ENCODE measurements around the gene ESRRA. TPM values are rescaled to one million over a fixed set of nuclear protein-coding genes. Genes with fewer than 3 reads are reported as not detected.

The ESRRA gene
- polyA plus RNA-seq, 1 donor (not counting 4 experiments of a cell fraction or from before 2014, with no cell fraction given): 20.8 TPM

DNA sequence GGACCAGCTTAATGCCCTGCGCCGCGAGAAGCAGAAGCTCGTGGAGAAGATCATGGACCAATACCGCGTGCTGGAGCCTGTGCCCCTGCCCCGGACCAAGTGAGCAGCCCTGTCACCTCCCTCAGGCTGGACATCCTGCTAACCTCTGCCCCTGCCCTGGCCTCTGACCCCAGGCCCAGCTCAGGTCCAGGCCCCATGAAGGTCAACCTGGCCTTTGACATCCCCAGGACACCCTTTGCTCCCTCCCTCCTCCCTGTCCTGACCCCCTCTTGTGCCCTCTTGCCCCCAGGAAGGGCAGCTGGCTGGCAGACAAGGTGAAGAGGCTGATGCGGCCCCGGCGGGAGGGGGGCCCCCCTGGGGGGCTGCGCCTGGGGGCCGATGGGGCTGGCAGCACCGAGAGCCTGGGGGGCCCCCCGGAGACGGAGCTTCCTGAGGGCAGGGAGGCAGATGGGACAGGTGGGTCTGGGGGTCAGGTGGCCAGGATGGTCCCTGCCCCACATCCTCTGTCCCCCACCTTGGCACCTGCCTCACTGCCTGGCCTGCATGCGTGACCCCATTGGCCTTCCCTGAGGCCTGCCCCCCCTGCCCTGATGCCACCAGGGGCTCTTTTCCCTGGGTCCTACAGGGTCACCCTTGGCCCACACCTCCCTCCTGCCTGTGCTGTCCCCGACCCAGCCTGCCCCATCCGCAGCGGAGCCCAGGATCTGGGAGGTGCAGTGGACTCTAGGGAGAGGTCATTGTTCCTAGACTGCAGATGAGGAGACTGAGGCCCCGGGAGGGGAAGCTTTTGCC, 48.6 kb downstream of the ESRRA start:
- H3K4me2 ChIP-seq (ENCODE audit: control insufficient read depth, extremely low read depth, insufficient read depth, low read depth, low read length): no peak overlapping the region
- H3K4me3 ChIP-seq (ENCODE audit: control insufficient read depth in 2 of 3, extremely low read depth in 1 of 3, insufficient read depth in 2 of 3, low read depth in 1 of 3, low read length in 3 of 3): no peak overlapping the region
- no peaks in the 10 kb centered on the region for H3K27me3 ChIP-seq (ENCODE audit: control insufficient read depth, extremely low read depth, insufficient read depth, low read length)
- peaks cover 3% of the 10 kb centered on the region for H3K9me1 ChIP-seq (ENCODE audit: control insufficient read depth, extremely low read depth, insufficient read depth, low read length)
- no peaks in the 10 kb centered on the region for H3K36me3 ChIP-seq (ENCODE audit: control insufficient read depth in 2 of 2, extremely low read depth in 1 of 2, insufficient read depth in 2 of 2, low read length in 2 of 2)
- no peak overlapping the region for H3K27ac ChIP-seq (ENCODE audit: control insufficient read depth, insufficient read depth, low read length)
- H3K9ac ChIP-seq (ENCODE audit: control insufficient read depth, extremely low read depth, insufficient read depth, low read length): no peak overlapping the region
- H4K20me1 ChIP-seq (ENCODE audit: control insufficient read depth, extremely low read depth, insufficient read depth, low read length): no peaks in the 10 kb centered on the region
- H3K9me3 ChIP-seq (ENCODE audit: control insufficient read depth, low read depth, low read length): no peaks in the 10 kb centered on the region
- dilution Hi-C loops (cut with MboI; ENCODE audit: extremely low pct_ligation_motif_present, low sequenced_read_pairs): no loop called here
- DNase-seq (ENCODE audit: low read depth, low spot score) (no peak), FAIRE-seq (no peak)
- TF ChIP-seq EZH2 (IDR thresholded peaks at IDR 0.05; ENCODE audit: low read length): no peak
- no peaks in the 10 kb centered on the region for H3K79me2 ChIP-seq (ENCODE audit: control insufficient read depth, insufficient read depth, low read length)
- no peak overlapping the region for H2AFZ ChIP-seq (ENCODE audit: control insufficient read depth, low read length)
- H3K4me1 ChIP-seq (ENCODE audit: control insufficient read depth, extremely low read depth, insufficient read depth, low read length): peaks cover 34% of the 10 kb centered on the region

DNA sequence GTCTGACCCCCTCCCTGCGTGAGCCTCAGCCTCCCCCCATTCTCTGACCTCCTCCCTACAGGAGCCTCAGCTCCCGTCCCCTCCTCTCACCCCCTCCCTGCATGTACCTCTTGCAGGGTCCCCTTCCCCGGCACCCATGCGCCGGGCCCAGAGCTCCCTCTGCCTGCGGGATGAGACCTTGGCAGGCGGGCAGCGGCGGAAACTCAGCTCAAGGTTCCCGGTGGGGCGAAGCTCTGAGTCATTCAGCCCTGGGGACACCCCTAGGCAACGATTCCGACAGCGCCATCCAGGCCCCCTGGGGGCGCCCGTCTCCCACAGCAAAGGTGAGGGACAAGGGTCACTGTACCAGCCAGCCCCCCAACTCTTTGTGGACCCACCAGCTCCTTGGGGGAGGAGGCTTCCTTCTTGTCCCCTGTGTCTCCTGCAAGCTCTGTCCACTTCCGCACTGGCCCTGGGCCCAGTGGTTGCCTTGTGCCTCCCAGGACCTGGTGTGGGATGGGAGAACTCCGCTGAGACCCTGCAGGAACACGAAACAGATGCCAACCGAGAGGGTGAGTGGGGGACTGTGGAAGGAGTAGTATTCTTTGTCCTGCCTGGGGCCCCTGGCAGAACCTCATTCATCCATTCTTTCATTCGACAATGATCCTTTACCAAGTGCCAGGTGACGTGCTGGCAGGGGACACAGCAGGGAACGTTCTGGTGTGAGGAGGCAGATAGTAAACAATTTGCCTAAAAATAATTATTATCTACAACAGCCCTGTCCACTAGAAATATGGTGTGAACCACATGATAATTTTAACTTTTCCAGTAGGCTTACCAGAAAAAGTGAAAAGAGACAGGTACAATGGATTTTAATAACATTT, 50.0 kb downstream of the ESRRA start:
- TF ChIP-seq, protein P1, sequence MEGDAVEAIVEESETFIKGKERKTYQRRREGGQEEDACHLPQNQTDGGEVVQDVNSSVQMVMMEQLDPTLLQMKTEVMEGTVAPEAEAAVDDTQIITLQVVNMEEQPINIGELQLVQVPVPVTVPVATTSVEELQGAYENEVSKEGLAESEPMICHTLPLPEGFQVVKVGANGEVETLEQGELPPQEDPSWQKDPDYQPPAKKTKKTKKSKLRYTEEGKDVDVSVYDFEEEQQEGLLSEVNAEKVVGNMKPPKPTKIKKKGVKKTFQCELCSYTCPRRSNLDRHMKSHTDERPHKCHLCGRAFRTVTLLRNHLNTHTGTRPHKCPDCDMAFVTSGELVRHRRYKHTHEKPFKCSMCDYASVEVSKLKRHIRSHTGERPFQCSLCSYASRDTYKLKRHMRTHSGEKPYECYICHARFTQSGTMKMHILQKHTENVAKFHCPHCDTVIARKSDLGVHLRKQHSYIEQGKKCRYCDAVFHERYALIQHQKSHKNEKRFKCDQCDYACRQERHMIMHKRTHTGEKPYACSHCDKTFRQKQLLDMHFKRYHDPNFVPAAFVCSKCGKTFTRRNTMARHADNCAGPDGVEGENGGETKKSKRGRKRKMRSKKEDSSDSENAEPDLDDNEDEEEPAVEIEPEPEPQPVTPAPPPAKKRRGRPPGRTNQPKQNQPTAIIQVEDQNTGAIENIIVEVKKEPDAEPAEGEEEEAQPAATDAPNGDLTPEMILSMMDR (optimal IDR thresholded peaks at IDR 0.05 in 1 of 3, IDR thresholded peaks at IDR 0.05 in 1 of 3, conservative IDR thresholded peaks at IDR 0.05 in 1 of 3; ENCODE audit: extremely low read depth in 1 of 3, insufficient read depth in 2 of 3, low read length in 3 of 3): peak in 2 of 3 experiments; percentile 74 to 89
- no peak for TF ChIP-seq EZH2 (IDR thresholded peaks at IDR 0.05; ENCODE audit: low read length)
- H4K20me1 ChIP-seq (ENCODE audit: control insufficient read depth, extremely low read depth, insufficient read depth, low read length): peaks cover 2% of the 10 kb centered on the region
- H3K9me1 ChIP-seq (ENCODE audit: control insufficient read depth, extremely low read depth, insufficient read depth, low read length): peaks cover 3% of the 10 kb centered on the region
- no peak overlapping the region for H3K4me3 ChIP-seq (ENCODE audit: control insufficient read depth in 2 of 3, extremely low read depth in 1 of 3, insufficient read depth in 2 of 3, low read depth in 1 of 3, low read length in 3 of 3)
- H3K9me3 ChIP-seq (ENCODE audit: control insufficient read depth, low read depth, low read length): no peaks in the 10 kb centered on the region
- dilution Hi-C loops (cut with MboI; ENCODE audit: extremely low pct_ligation_motif_present, low sequenced_read_pairs): no loop called here
- H2AFZ ChIP-seq (ENCODE audit: control insufficient read depth, low read length): peak overlapping the region; percentile 9
- peaks cover under 1 to 3% of the 10 kb centered on the region in 2 experiments for H3K36me3 ChIP-seq (ENCODE audit: control insufficient read depth in 2 of 2, extremely low read depth in 1 of 2, insufficient read depth in 2 of 2, low read length in 2 of 2)
- no peaks in the 10 kb centered on the region for H3K27me3 ChIP-seq (ENCODE audit: control insufficient read depth, extremely low read depth, insufficient read depth, low read length)
- H3K9ac ChIP-seq (ENCODE audit: control insufficient read depth, extremely low read depth, insufficient read depth, low read length): peak overlapping the region; percentile 11
- FAIRE-seq: peak; percentile 67
- no peak for DNase-seq (ENCODE audit: low read depth, low spot score)
- peak overlapping the region; percentile 42 for H3K4me2 ChIP-seq (ENCODE audit: control insufficient read depth, extremely low read depth, insufficient read depth, low read depth, low read length)
- peak overlapping the region; percentile 23 for H3K27ac ChIP-seq (ENCODE audit: control insufficient read depth, insufficient read depth, low read length)
- H3K79me2 ChIP-seq (ENCODE audit: control insufficient read depth, insufficient read depth, low read length): peaks cover 13% of the 10 kb centered on the region
- peaks cover 39% of the 10 kb centered on the region for H3K4me1 ChIP-seq (ENCODE audit: control insufficient read depth, extremely low read depth, insufficient read depth, low read length)
